GM19324 (cell line): ENCODE measurements around the gene ZNF398.

ENCODE experiments used
- ATAC-seq: cut with Tn5 transposase; IDR thresholded peaks from one replicate; pipeline ENCODE4 v1.9.1; 2021; ENCODE audit warnings: mild to moderate bottlenecking, moderate library complexity; ENCODE audit not compliant: unreplicated experiment, low FRiP score

Gene ZNF398

DNA sequence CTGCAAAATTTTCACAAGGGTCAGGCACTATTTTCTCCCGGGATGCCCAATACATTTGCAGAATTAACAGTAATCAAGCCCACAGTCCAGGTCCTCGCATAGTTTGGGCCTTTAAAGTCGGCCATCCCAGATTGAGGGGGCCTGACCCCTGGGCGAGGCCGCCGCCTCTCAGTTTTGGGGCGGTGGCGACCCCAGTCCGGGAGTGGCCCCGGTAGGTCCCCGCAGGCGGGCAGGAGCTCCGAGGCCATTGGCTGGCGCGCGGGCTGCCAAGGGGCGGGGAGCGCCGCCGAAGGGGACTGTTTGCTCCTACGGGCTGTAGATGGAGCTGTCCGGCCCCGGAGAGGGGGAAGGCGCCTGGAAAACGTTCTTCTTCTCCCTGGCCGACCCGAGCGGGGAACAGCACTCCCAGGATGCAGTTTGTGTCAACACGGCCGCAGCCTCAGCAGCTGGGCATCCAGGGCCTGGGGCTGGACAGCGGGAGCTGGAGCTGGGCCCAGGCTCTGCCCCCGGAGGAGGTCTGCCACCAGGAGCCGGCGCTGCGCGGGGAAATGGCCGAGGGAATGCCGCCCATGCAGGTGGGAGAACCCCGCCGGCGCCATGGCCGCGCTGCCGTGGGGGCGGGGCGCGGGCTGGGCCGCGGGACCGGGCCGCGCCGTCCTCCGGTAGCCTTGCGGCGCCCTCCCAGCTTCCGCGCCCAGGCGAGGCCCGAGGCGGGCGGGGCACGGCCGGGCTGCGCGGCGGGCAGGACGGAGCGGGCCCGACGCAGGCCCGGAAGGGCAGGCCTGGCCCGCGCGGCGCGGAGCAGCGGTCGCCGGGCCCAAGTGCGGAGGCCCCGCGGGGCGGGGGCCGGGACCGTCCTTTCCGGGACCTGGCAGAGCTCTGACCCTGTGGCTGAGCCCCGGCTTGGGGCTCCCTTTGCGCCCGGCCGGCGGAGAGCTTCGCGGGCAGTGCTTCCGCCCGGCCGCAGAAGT, 48.2 kb downstream of the ZNF398 start, which contains the start of gene ZNF282:
Gene ZNF282, plus strand, starts transcription at position 367 of the 971 bp plus-strand sequence. Its CDS starts 44 bp downstream, at position 411.
- peak; percentile 83 for ATAC-seq

GRCh38 chr7:149196151-149196704, 49.0 kb downstream of the ZNF398 start:
- peak; percentile 5 for ATAC-seq

- ATAC-seq = peak; percentile 16
These were observed 49.5 kb downstream of the ZNF398 start for GRCh38 chr7:149196705-149197171.

DNA sequence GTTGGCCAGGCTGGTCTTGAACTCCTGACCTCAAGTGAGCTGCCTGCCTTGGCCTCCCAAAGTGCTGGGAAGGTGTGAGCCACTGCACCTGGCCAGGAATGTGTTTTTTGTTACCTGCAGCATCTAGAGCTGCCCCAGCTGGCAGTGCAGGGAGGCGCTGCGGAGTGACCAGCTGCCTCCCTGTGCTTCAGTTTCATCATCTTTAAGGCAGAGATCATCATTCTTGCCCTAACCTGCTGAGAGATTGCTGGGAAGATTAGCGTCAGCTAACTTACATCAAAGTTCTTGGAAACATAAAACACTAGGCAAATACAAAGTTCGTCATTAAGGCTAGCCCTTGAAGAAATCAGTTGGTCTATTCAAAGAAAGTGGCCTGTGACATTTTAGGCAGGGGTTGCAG, 50.4 kb downstream of the ZNF398 start:
- ATAC-seq = no peak

DNA sequence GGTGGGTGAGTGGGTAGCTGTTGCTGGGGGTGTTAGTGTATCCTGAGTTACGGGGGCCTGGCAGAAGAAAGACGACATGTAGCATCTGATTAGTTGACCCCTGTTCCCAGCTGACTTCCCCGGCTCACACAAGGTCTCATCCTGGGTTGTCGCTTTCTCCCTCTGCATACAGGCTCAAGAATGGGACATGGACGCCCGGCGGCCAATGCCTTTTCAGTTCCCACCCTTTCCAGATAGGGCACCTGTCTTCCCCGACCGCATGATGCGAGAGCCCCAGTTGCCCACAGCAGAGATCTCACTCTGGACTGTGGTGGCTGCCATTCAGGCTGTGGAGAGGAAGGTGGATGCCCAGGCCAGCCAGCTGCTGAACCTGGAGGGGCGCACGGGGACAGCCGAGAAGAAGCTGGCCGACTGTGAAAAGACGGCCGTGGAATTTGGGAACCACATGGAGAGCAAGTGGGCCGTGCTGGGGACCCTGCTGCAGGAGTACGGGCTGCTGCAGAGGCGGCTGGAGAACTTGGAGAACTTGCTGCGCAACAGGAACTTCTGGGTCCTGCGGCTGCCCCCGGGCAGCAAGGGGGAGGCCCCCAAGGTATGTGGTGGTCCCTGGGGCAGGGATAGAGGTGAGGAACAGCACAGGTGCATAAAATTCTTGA, 51.0 kb downstream of the ZNF398 start:
- ATAC-seq = no peak

- ATAC-seq = no peak
These were observed 52.2 kb downstream of the ZNF398 start for GRCh38 chr7:149199234-149199995.

GRCh38 chr7:149202831-149203231, 55.6 kb downstream of the ZNF398 start:
- ATAC-seq = no peak

- ATAC-seq = no peak
These were observed 58.6 kb downstream of the ZNF398 start for GRCh38 chr7:149205690-149206381.

DNA sequence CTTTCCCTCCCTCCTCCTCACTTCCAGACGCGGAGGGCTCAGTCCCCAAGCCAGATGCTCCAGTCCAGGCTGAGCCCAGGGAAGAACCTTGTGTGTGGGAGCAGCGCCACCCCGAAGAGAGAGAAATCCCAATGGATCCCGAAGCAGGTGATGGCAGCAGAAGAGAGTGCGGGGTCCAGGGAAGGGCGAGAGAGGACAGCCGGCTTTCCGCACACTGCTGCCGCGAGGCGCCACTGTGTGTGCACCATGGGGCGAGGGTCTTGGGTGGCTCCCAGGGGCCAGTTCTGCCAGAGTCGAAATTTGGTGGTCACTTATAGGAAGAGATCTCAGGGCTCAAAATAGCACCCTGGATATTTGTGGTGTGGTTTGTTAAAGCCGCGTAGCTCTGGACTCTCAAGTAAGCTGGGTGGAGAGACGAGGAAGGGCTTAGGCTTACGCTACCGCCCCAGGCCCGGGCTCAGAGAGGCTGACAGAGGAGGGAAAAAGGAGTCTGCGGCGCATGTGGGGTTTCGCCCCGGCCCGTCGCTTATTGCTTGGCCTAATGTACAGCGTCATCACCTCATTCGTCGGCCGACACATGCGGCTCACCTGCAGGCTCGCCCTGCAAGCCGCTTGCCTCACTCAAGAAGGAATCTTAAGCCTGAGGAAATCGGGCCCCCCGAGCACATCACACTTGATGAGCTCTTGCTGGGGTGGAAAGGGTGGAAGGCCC, 60.2 kb downstream of the ZNF398 start:
- ATAC-seq = no peak

GRCh38 chr7:149209518-149210269, 62.4 kb downstream of the ZNF398 start:
- ATAC-seq = no peak

GRCh38 chr7:149210551-149210950, 63.3 kb downstream of the ZNF398 start:
- no peak for ATAC-seq

- ATAC-seq = no peak
These were observed 66.9 kb downstream of the ZNF398 start for GRCh38 chr7:149214020-149214720.

DNA sequence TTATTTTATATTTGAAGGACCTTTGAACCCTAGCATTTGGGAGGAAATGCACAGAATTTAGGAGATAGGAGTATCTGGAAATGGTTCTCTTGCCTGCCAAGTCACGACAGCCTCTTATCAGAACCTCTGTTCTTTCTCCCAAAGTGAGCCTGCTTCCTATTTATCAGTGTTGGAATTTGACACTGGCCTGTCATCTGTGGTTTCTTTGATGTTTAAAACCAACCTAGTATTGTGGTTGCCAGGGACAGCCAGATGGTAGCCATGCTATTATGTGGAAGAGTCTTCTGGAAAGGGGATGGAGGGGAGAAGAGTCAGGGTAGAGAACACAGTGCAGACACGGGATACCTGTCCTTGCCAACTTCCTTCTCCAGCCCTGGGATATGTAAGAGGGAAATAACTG, 69.1 kb downstream of the ZNF398 start:
- ATAC-seq = no peak

- no peak for ATAC-seq
These were observed 70.3 kb downstream of the ZNF398 start for GRCh38 chr7:149217570-149217969.

DNA sequence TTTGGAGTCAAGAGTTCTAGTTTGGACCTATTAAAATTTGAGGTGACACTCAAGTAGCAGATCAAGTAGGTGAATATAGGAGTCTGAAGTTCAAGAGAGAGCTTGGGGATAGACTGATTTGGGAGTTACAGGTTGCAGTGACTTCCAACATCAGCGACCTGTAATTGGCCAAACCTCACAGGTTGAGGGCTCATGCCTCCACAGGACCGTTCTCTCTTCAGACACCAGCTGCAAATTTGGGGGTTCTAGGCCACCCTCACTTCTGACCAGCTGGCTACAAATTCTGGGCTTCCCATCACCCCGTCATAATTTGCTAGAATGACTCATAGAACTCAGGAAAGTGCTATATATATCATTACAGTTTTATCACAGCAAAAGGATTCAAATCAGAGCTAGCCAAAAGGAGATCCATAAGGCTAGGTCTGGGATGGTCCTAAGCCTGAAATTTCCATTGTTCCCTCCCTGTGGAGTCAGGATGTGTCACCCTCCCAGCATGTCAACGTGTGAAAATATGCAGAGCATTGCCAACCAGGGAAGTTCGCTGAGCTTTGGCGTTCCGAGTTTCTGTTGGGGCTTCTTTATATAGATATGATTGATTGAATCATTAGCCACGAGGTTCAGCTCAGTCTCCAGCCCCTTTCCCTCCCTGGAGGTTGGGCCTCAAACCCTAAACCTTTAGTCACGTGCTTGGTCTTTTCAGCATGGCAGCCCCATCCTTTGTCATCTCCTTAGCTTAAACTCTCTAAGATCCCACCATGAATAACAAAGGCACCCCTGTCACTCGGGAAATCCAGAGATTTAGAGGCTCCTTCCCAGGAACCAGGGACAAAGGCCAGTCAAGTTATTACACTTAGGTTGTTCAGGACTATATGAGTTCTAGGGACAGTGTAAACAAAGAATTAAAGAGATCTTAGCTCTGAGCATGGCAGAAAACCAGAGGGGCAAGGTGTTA, 71.5 kb downstream of the ZNF398 start:
- no peak for ATAC-seq

DNA sequence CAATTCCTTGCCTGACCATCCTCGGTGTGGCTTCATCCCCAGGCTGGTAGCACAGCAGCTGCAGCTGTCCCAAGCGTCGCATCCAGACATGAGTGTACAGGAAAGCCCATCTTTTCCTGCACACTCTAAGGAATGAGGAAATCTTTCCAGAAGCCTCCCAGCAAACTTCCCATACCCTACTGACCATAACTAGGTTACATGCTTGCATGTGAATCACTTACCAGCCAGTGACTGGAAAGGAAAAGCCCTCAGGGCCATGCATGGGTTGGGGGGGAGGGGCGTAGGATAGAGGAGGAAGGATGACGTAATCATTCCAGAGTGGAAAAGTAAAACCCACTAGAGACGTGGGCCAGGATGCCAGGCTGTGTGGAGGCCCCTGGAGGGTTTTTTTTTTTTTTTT, 73.3 kb downstream of the ZNF398 start:
- no peak for ATAC-seq

DNA sequence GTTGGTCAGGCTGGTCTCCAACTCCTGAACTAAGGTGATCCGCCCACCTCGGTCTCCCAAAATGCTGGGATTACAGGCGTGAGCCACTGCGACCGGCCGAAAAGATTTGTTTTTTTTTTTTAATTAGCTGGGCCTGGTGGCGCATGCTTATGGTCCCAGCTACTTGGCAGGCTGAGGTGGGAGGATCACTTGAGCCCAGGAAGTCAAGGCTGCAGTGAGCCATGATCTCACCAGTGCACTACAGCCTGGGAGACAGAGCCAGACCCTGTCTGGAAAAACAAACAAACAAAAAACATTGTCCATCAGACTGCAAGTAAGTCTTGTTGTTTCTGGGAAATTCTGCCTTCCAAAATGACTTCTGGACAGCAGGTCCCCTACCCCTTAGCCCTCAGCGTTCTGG, 75.9 kb downstream of the ZNF398 start:
- ATAC-seq = no peak
